WTC11 (cell line): Measurements from ENCODE around the gene BLOC1S5. TPM values are rescaled to one million over a fixed set of nuclear protein-coding genes. Genes with fewer than 3 reads are reported as not detected.

ENCODE experiments used
- ATAC-seq: fragments of 200-7000 bp; cut with Tn5 transposase; 2 replicates; pipeline ENCODE4 v1.10.0; 2021; ENCODE audit warnings: mild to moderate bottlenecking, moderate library complexity
- CTCF ChIA-PET: fragments of 300-600 bp; sonication (Branson Sonifier 250); formaldehyde crosslinking; loops from one replicate; lab custom pipeline; 2021; ENCODE audit warnings: antibody characterized with exemption; lab: Charles Lee
- POLR2A ChIA-PET: fragments of 350-600 bp; sonication (Branson Sonifier 250); formaldehyde crosslinking; loops from one replicate; lab custom pipeline; 2021; ENCODE audit warnings: antibody characterized with exemption; lab: Charles Lee
- DNase-seq: peaks from one replicate; pipeline ENCODE4 v3.0.0; 2021; ENCODE audit warnings: low spot score
- H3K27ac Mint-ChIP-seq: 2 replicates; pipeline ENCODE4 v1.8.0; 2021; ENCODE audit warnings: mixed read lengths
- H3K27me3 Mint-ChIP-seq: 2 replicates; pipeline ENCODE4 v1.8.0; 2021; ENCODE audit warnings: low read depth, mild to moderate bottlenecking, moderate library complexity, mixed read lengths
- H3K36me3 Mint-ChIP-seq: 2 replicates; pipeline ENCODE4 v1.8.0; 2021; ENCODE audit warnings: mixed read lengths
- H3K4me1 Mint-ChIP-seq: 2 replicates; pipeline ENCODE4 v1.8.0; 2022; ENCODE audit warnings: mixed read lengths
- H3K4me3 Mint-ChIP-seq: 2 replicates; pipeline ENCODE4 v1.8.0; 2021; ENCODE audit warnings: mild to moderate bottlenecking, moderate library complexity, mixed read lengths
- H3K9me3 Mint-ChIP-seq: 2 replicates; pipeline ENCODE4 v1.8.0; 2021; ENCODE audit warnings: mixed read lengths
- E2F1 ChIP-seq: sonication (generic); formaldehyde crosslinking; IDR thresholded peaks from 2 replicates; pipeline ENCODE4 v1.8.0; 2022; ENCODE audit warnings: mild to moderate bottlenecking, missing genetic modification reagents
- E2F4 ChIP-seq: sonication (generic); formaldehyde crosslinking; IDR thresholded peaks from 2 replicates; pipeline ENCODE4 v1.8.1; 2022; ENCODE audit warnings: low read depth, mild to moderate bottlenecking, moderate library complexity, missing genetic modification reagents, borderline replicate concordance
- FOXK1 ChIP-seq: sonication (generic); formaldehyde crosslinking; IDR thresholded peaks from 2 replicates; pipeline ENCODE4 v1.8.0; 2022; ENCODE audit warnings: mild to moderate bottlenecking, moderate library complexity, missing genetic modification reagents
- FOXP1 ChIP-seq: sonication (generic); formaldehyde crosslinking; IDR thresholded peaks from 2 replicates; pipeline ENCODE4 v1.8.0; 2022; ENCODE audit warnings: missing genetic modification reagents, mild to moderate bottlenecking, moderate library complexity, borderline replicate concordance
- GABPB1 ChIP-seq: sonication (generic); formaldehyde crosslinking; IDR thresholded peaks from 2 replicates; pipeline ENCODE4 v1.8.1; 2023; ENCODE audit warnings: mild to moderate bottlenecking, missing genetic modification reagents
- MYBL2 ChIP-seq: sonication (generic); formaldehyde crosslinking; IDR thresholded peaks from 2 replicates; pipeline ENCODE4 v1.8.1; 2023; ENCODE audit warnings: mild to moderate bottlenecking, moderate library complexity, missing genetic modification reagents
- NFYB ChIP-seq: sonication (generic); formaldehyde crosslinking; conservative IDR thresholded peaks from 2 replicates; pipeline ENCODE4 v1.8.0; 2022; ENCODE audit warnings: low read depth, missing genetic modification reagents
- SMAD4 ChIP-seq: sonication (generic); formaldehyde crosslinking; IDR thresholded peaks from 2 replicates; pipeline ENCODE4 v1.8.0; 2022; ENCODE audit warnings: mild to moderate bottlenecking, missing genetic modification reagents
- TEAD4 ChIP-seq: sonication (generic); formaldehyde crosslinking; IDR thresholded peaks from 2 replicates; pipeline ENCODE4 v1.8.0; 2022; ENCODE audit warnings: mild to moderate bottlenecking, missing genetic modification reagents
- total RNA-seq: library from RNA; stranded (reverse); gene quantifications from 3 replicates; pipeline ENCODE4 v1.2.3, GENCODE V29; 2021
- TF ChIP-seq, protein P1 (sequence below): fragments of 250-450 bp; sonication (Bioruptor Pico); IDR thresholded peaks from 2 replicates; pipeline ENCODE4 v1.9.0; 2021; ENCODE audit warnings: mild to moderate bottlenecking, borderline replicate concordance
- TF ChIP-seq, protein P2 (sequence below): sonication (generic); formaldehyde crosslinking; IDR thresholded peaks from 2 replicates; pipeline ENCODE4 v1.8.1; 2023; ENCODE audit warnings: mild to moderate bottlenecking, moderate library complexity, missing genetic modification reagents
- TF ChIP-seq, protein P3 (sequence below): sonication (generic); formaldehyde crosslinking; IDR thresholded peaks from 2 replicates; pipeline ENCODE4 v1.8.1; 2023; ENCODE audit warnings: mild to moderate bottlenecking, missing genetic modification reagents, moderate library complexity

The BLOC1S5 gene
- total RNA-seq, 1 experiment from 2014 or later = 17.9 TPM

GRCh38 chr6:7970616-7971015 lies 93.6 kb downstream of the BLOC1S5 start:
- Mint-ChIP-seq H3K27ac (no peak overlapping the region), H3K4me1 (no peaks in the 10 kb centered on the region), H3K4me3 (no peak overlapping the region), H3K9me3 (peaks cover 31% of the 10 kb centered on the region), H3K27me3 (no peaks in the 10 kb centered on the region; the same call in 1 of the 2 replicates), H3K36me3 (peaks cover 17% of the 10 kb centered on the region)
- ChIA-PET POLR2A (no interaction called here), CTCF (no interaction called here)
- DNase-seq (no peak), ATAC-seq (no peak)
- TF ChIP-seq TEAD4 (CRISPR knock-in tag) (no peak), SMAD4 (CRISPR knock-in tag) (no peak), E2F4 (CRISPR knock-in tag) (no peak), FOXK1 (CRISPR knock-in tag) (no peak), MYBL2 (no peak), E2F1 (CRISPR knock-in tag) (no peak), NFYB (CRISPR knock-in tag) (no peak), FOXP1 (CRISPR knock-in tag) (no peak), GABPB1 (no peak)
- TF ChIP-seq, protein P1, sequence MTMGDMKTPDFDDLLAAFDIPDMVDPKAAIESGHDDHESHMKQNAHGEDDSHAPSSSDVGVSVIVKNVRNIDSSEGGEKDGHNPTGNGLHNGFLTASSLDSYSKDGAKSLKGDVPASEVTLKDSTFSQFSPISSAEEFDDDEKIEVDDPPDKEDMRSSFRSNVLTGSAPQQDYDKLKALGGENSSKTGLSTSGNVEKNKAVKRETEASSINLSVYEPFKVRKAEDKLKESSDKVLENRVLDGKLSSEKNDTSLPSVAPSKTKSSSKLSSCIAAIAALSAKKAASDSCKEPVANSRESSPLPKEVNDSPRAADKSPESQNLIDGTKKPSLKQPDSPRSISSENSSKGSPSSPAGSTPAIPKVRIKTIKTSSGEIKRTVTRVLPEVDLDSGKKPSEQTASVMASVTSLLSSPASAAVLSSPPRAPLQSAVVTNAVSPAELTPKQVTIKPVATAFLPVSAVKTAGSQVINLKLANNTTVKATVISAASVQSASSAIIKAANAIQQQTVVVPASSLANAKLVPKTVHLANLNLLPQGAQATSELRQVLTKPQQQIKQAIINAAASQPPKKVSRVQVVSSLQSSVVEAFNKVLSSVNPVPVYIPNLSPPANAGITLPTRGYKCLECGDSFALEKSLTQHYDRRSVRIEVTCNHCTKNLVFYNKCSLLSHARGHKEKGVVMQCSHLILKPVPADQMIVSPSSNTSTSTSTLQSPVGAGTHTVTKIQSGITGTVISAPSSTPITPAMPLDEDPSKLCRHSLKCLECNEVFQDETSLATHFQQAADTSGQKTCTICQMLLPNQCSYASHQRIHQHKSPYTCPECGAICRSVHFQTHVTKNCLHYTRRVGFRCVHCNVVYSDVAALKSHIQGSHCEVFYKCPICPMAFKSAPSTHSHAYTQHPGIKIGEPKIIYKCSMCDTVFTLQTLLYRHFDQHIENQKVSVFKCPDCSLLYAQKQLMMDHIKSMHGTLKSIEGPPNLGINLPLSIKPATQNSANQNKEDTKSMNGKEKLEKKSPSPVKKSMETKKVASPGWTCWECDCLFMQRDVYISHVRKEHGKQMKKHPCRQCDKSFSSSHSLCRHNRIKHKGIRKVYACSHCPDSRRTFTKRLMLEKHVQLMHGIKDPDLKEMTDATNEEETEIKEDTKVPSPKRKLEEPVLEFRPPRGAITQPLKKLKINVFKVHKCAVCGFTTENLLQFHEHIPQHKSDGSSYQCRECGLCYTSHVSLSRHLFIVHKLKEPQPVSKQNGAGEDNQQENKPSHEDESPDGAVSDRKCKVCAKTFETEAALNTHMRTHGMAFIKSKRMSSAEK (CRISPR knock-in tag) = no peak
- TF ChIP-seq, protein P2, sequence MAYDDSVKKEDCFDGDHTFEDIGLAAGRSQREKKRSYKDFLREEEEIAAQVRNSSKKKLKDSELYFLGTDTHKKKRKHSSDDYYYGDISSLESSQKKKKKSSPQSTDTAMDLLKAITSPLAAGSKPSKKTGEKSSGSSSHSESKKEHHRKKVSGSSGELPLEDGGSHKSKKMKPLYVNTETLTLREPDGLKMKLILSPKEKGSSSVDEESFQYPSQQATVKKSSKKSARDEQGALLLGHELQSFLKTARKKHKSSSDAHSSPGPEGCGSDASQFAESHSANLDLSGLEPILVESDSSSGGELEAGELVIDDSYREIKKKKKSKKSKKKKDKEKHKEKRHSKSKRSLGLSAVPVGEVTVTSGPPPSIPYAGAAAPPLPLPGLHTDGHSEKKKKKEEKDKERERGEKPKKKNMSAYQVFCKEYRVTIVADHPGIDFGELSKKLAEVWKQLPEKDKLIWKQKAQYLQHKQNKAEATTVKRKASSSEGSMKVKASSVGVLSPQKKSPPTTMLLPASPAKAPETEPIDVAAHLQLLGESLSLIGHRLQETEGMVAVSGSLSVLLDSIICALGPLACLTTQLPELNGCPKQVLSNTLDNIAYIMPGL (CRISPR knock-in tag) = no peak
- TF ChIP-seq, protein P3, sequence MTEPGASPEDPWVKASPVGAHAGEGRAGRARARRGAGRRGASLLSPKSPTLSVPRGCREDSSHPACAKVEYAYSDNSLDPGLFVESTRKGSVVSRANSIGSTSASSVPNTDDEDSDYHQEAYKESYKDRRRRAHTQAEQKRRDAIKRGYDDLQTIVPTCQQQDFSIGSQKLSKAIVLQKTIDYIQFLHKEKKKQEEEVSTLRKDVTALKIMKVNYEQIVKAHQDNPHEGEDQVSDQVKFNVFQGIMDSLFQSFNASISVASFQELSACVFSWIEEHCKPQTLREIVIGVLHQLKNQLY (CRISPR knock-in tag) = no peak

Other genes with a start within 250 kb of the BLOC1S5 start
- gene TXNDC5, start 153.6 kb downstream of the BLOC1S5 start, total RNA-seq = 141 to 149 TPM (median 147 TPM) in 3 replicates
- gene EEF1E1, start 38.2 kb upstream of the BLOC1S5 start, total RNA-seq = 68.6 to 89.2 TPM (median 76.0 TPM) in 3 replicates